ENCODE data around the gene MAP4. TPM values are rescaled to one million over a fixed set of nuclear protein-coding genes. Genes with fewer than 3 reads are reported as not detected.

The MAP4 gene
- total RNA-seq, 1 donor from 2014 or later: 152 TPM

GRCh38 chr3:47991341-47991740 lies 24.9 kb downstream of the MAP4 start:
- H3K4me1 Mint-ChIP-seq: peaks cover 4% of the 10 kb centered on the region
- H3K4me3 Mint-ChIP-seq: no peak overlapping the region
- ATAC-seq (ENCODE audit: low read depth): no peak
- ChIA-PET POLR2A (interaction anchor here (0.7 kb wide), 1 partner anchor 58 kb away, joined by 4 read pairs; no protein-coding TSS in a partner anchor), CTCF (interaction anchor here (0.7 to 1.0 kb wide), 2 partner anchors 153 to 643 kb away, joined by 3 to 4 read pairs; no protein-coding TSS in a partner anchor)
- DNase-seq: no peak
- TF ChIP-seq, protein P1, sequence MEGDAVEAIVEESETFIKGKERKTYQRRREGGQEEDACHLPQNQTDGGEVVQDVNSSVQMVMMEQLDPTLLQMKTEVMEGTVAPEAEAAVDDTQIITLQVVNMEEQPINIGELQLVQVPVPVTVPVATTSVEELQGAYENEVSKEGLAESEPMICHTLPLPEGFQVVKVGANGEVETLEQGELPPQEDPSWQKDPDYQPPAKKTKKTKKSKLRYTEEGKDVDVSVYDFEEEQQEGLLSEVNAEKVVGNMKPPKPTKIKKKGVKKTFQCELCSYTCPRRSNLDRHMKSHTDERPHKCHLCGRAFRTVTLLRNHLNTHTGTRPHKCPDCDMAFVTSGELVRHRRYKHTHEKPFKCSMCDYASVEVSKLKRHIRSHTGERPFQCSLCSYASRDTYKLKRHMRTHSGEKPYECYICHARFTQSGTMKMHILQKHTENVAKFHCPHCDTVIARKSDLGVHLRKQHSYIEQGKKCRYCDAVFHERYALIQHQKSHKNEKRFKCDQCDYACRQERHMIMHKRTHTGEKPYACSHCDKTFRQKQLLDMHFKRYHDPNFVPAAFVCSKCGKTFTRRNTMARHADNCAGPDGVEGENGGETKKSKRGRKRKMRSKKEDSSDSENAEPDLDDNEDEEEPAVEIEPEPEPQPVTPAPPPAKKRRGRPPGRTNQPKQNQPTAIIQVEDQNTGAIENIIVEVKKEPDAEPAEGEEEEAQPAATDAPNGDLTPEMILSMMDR (IDR thresholded peaks at IDR 0.05): no peak
- peaks cover 33% of the 10 kb centered on the region for H3K36me3 Mint-ChIP-seq (ENCODE audit: low read depth)
- intact Hi-C loops (cut with micrococcal nuclease): no loop called here
- no peaks in the 10 kb centered on the region for H3K27me3 Mint-ChIP-seq
- no peaks in the 10 kb centered on the region for H3K9me3 Mint-ChIP-seq
- no peak overlapping the region for H3K27ac Mint-ChIP-seq

DNA sequence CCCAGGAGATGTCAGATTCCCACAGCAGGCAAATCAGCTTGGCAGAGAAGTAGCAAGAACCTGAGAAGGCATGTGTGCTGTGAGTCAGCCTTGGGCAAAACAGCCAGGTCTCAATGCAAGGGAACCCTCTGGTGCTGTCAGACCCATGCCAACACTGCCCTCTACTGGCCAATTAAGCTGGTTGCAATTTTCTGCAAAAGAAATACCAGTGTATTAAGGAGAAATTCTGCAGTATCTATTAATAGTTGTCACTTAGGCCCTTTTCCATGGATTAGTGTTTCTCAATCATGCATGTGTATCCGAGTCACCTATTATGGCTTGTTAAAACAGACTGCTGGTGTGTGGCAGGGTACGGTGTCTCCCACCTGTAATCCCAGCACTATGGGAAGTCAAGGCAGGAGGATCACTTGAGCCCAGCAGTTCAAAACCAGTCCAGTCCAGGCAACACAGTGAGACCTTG lies 26.2 kb downstream of the MAP4 start:
- Mint-ChIP-seq H3K4me1 (peaks cover 10% of the 10 kb centered on the region), H3K27ac (no peak overlapping the region), H3K4me3 (no peak overlapping the region), H3K36me3 (ENCODE audit: low read depth) (peaks cover 28% of the 10 kb centered on the region), H3K9me3 (no peaks in the 10 kb centered on the region), H3K27me3 (no peaks in the 10 kb centered on the region)
- peak; percentile 95 for ATAC-seq (ENCODE audit: low read depth)
- intact Hi-C loops (cut with micrococcal nuclease): loop anchor here (1.0 to 10.0 kb wide), 5 partner anchors 55 to 468 kb away; no protein-coding TSS in a partner anchor
- ChIA-PET POLR2A (interaction anchor here (1.1 kb wide), 1 partner anchor 165 kb away, joined by 4 read pairs; no protein-coding TSS in a partner anchor), CTCF (interaction anchor here (0.5 to 2.4 kb wide), 25 partner anchors 9 to 469 kb away, joined by 3 to 47 read pairs (median 4); no protein-coding TSS in a partner anchor)
- TF ChIP-seq, protein P1 (IDR thresholded peaks at IDR 0.05): peak; percentile 66
- peak; percentile 19 for DNase-seq

GRCh38 chr3:47985381-47985780 lies 30.8 kb downstream of the MAP4 start:
- H3K27ac Mint-ChIP-seq: no peak overlapping the region
- POLR2A ChIA-PET: no interaction called here

DNA sequence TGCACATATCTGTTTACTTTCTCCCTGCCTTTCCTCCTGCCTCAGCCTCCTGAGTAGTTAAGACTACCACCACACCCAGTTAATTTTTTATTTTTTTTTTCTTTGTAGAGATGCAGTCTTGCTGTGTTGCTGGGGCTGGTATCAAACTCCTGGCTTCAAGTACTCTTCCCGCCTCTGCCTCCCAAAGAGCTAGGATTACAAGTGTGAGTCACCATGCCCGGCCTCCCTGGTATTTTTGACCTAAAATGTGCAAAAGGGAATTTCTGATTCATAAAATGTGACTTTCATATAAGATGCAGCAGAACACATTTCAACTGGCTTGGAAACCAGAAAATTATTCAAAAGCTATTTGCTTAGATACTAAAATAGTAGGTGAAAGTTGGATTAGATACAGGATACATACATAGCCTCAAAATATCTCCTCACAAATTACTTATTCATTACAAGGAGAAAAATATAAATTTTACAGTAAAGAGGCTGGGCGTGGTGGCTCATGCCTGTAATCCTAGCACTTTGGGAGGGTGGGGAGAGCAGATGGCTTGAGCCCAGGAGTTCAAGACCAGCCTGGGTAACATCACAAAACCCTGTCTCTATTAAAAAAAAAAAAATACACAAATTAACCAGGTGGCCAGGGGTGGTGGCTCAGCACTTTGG lies 32.0 kb downstream of the MAP4 start:
- H3K27me3 Mint-ChIP-seq: no peaks in the 10 kb centered on the region
- peaks cover 7% of the 10 kb centered on the region for H3K4me1 Mint-ChIP-seq
- intact Hi-C loops (cut with micrococcal nuclease): loop anchor here (10.0 kb wide), 1 partner anchor 49 kb away; no protein-coding TSS in a partner anchor
- ATAC-seq (ENCODE audit: low read depth): no peak
- no peak overlapping the region for H3K4me3 Mint-ChIP-seq
- no peak for DNase-seq
- ChIA-PET POLR2A (interaction anchor here (0.5 kb wide), 1 partner anchor 1840 kb away, joined by 3 read pairs; no protein-coding TSS in a partner anchor), CTCF (no interaction called here)
- no peak overlapping the region for H3K27ac Mint-ChIP-seq
- TF ChIP-seq, protein P1 (IDR thresholded peaks at IDR 0.05): no peak
- H3K9me3 Mint-ChIP-seq: no peaks in the 10 kb centered on the region
- H3K36me3 Mint-ChIP-seq (ENCODE audit: low read depth): peaks cover 10% of the 10 kb centered on the region

More at GRCh38 chr3:47985381-47985780, 30.8 kb downstream of the MAP4 start:
- TF ChIP-seq, protein P1 (IDR thresholded peaks at IDR 0.05): no peak
- ATAC-seq (ENCODE audit: low read depth): no peak
- intact Hi-C loops (cut with micrococcal nuclease): loop anchor here (10.0 kb wide), 1 partner anchor 51 kb away; no protein-coding TSS in a partner anchor
- CTCF ChIA-PET: no interaction called here
- H3K4me3 Mint-ChIP-seq: no peak overlapping the region
- H3K4me1 Mint-ChIP-seq: peaks cover 10% of the 10 kb centered on the region
- H3K9me3 Mint-ChIP-seq: no peaks in the 10 kb centered on the region
- DNase-seq: no peak
- H3K36me3 Mint-ChIP-seq (ENCODE audit: low read depth): peaks cover 10% of the 10 kb centered on the region
- H3K27me3 Mint-ChIP-seq: no peaks in the 10 kb centered on the region

DNA sequence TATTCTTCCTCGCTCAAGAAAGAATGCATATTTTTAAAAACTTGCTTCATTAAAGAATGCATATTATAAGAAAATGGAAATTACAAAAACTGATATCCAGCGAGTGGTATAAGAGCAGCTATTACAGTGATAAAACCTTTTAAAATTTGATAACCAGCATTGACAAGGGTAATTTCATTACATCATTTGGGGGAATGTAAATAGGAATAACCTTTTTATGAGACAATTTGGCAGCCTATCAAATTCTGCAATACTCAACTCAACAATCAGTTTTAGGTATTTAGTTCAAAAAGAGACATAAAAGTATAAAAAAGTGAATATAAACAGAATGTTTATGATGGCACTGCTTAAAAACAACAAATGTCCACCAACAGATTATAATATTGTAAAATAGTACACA lies 35.4 kb downstream of the MAP4 start:
- Mint-ChIP-seq H3K36me3 (ENCODE audit: low read depth) (peaks cover 3% of the 10 kb centered on the region), H3K27ac (no peak overlapping the region), H3K9me3 (no peaks in the 10 kb centered on the region), H3K27me3 (no peaks in the 10 kb centered on the region), H3K4me3 (no peak overlapping the region), H3K4me1 (peaks cover 28% of the 10 kb centered on the region)
- no peak for DNase-seq
- ChIA-PET CTCF (interaction anchor here (2.0 kb wide), 1 partner anchor 9 kb away, joined by 9 read pairs; no protein-coding TSS in a partner anchor), POLR2A (no interaction called here)
- ATAC-seq (ENCODE audit: low read depth): no peak
- intact Hi-C loops (cut with micrococcal nuclease): loop anchor here (10.0 kb wide), 1 partner anchor 46 kb away; no protein-coding TSS in a partner anchor
- TF ChIP-seq, protein P1 (IDR thresholded peaks at IDR 0.05): no peak

All from activated B cell treated with CpG ODN at 0.5 μM for 24 hours (primary cell).